CD4-positive, alpha-beta T cell (primary cell): ENCODE results near the gene CTNNA2. TPM values are rescaled to one million over a fixed set of nuclear protein-coding genes. Genes with fewer than 3 reads are reported as not detected.

Experiments used
- ATAC-seq: fragments of 200-7000 bp; cut with Tn5 transposase; one replicate; pipeline ENCODE4 v1.10.0; 2022; ENCODE audit warnings: mild to moderate bottlenecking; ENCODE audit not compliant: poor library complexity
- CTCF ChIA-PET: fragments of 350-600 bp; sonication (Branson Sonifier 250); formaldehyde crosslinking; loops from one replicate; lab custom pipeline; 2021; ENCODE audit warnings: antibody characterized with exemption, inconsistent platforms; lab: Charles Lee
- POLR2A ChIA-PET: fragments of 350-600 bp; sonication (Branson Sonifier 250); formaldehyde crosslinking; loops from one replicate; lab custom pipeline; 2021; ENCODE audit warnings: antibody characterized with exemption, inconsistent platforms; lab: Charles Lee
- DNase-seq, 14 experiments: peaks; one replicate each; pipeline ENCODE4 v3.0.0-alpha.2; 2013 to 2020; ENCODE audit warnings: mixed read lengths in 2 of 14
- H3K27ac ChIP-seq, 2 donors: one replicate each; pipeline versions ENCODE4 v1.5.1 to v1.7.0; 2013; ENCODE audit warnings: low read length in 2 of 2, low read depth in 1 of 2, mild to moderate bottlenecking in 1 of 2
- H3K27me3 ChIP-seq, 2 experiments: 1 replicate in 1 of 2; 2 replicates in 1 of 2; pipeline versions ENCODE4 v1.6.1 to v1.7.0; 2013; ENCODE audit warnings: low read length in 2 of 2, control low read depth in 1 of 2, mild to moderate bottlenecking in 1 of 2, moderate library complexity in 1 of 2; ENCODE audit not compliant: insufficient read depth in 2 of 2, control insufficient read depth in 1 of 2
- H3K36me3 ChIP-seq: one replicate; pipeline ENCODE4 v1.6.1; 2013; ENCODE audit warnings: low read length, control low read depth; ENCODE audit not compliant: insufficient read depth
- H3K4me1 ChIP-seq: one replicate; pipeline ENCODE4 v1.6.1; 2013; ENCODE audit warnings: low read length, control low read depth; ENCODE audit not compliant: insufficient read depth
- H3K4me3 ChIP-seq: one replicate; pipeline ENCODE4 v1.5.1; 2013; ENCODE audit warnings: mild to moderate bottlenecking, low read length, moderate library complexity
- H3K9me3 ChIP-seq, 2 experiments: 1 replicate in 1 of 2; 2 replicates in 1 of 2; pipeline versions ENCODE4 v1.6.1 to v1.7.0; 2013; ENCODE audit warnings: low read length in 2 of 2, mild to moderate bottlenecking in 2 of 2, control low read depth in 1 of 2, moderate library complexity in 1 of 2; ENCODE audit not compliant: control insufficient read depth in 1 of 2, insufficient read depth in 1 of 2
- H3K27ac Mint-ChIP-seq: one replicate; pipeline ENCODE4 v1.8.0; 2020; ENCODE audit warnings: mixed read lengths
- H3K27me3 Mint-ChIP-seq: one replicate; pipeline ENCODE4 v1.8.0; 2021; ENCODE audit warnings: mixed read lengths
- H3K36me3 Mint-ChIP-seq: one replicate; pipeline ENCODE4 v1.8.0; 2021; ENCODE audit warnings: low read depth, mixed read lengths
- H3K4me1 Mint-ChIP-seq: one replicate; pipeline ENCODE4 v1.8.0; 2021; ENCODE audit warnings: low read depth, mixed read lengths
- H3K4me3 Mint-ChIP-seq: one replicate; pipeline ENCODE4 v1.8.0; 2020; ENCODE audit warnings: mild to moderate bottlenecking, mixed read lengths
- H3K9me3 Mint-ChIP-seq: one replicate; pipeline ENCODE4 v1.8.0; 2020; ENCODE audit warnings: mixed read lengths
- CTCF ChIP-seq: fragments of 200-600 bp; IDR thresholded peaks from one replicate; pipeline ENCODE4 v1.8.0; 2022; ENCODE audit warnings: antibody characterized with exemption, mild to moderate bottlenecking
- intact Hi-C, 2 experiments: fragments of 100-400 bp; cut with DNase I in 1 of 2; cut with micrococcal nuclease in 1 of 2; formaldehyde crosslinking; loops; one replicate each; pipeline versions ENCODE4 v1.15.1 to v1.9.0; 2023 to 2025; cut with DNase I, micrococcal nuclease
- total RNA-seq, 174 experiments: library from RNA in 2 of 174; stranded (reverse) in 2 of 174; gene quantifications; one replicate each; pipeline ENCODE4 v1.2.3 and lab custom pipeline; 2021 to 2026

Gene CTNNA2
- total RNA-seq, 2 experiments from 2014 or later: not detected

GRCh38 chr2:80496775-80497174 lies 983.9 kb downstream of the CTNNA2 start:
- Mint-ChIP-seq H3K9me3 (peaks cover 24% of the 10 kb centered on the region), H3K36me3 (no peaks in the 10 kb centered on the region), H3K27ac (no peak overlapping the region), H3K4me1 (no peaks in the 10 kb centered on the region), H3K27me3 (no peaks in the 10 kb centered on the region), H3K4me3 (no peak overlapping the region)
- Histone ChIP-seq H3K27ac (no peak overlapping the region), H3K36me3 (no peaks in the 10 kb centered on the region), H3K27me3 (no peaks in the 10 kb centered on the region), H3K9me3 (peaks cover 0 to 3% of the 10 kb centered on the region in 2 experiments), H3K4me1 (no peaks in the 10 kb centered on the region), H3K4me3 (no peak overlapping the region)
- no peak for ATAC-seq
- POLR2A ChIA-PET: no interaction called here
- TF ChIP-seq CTCF: no peak
- intact Hi-C loops: no loop called here
- CTCF ChIA-PET: no interaction called here
- no peak for DNase-seq

DNA sequence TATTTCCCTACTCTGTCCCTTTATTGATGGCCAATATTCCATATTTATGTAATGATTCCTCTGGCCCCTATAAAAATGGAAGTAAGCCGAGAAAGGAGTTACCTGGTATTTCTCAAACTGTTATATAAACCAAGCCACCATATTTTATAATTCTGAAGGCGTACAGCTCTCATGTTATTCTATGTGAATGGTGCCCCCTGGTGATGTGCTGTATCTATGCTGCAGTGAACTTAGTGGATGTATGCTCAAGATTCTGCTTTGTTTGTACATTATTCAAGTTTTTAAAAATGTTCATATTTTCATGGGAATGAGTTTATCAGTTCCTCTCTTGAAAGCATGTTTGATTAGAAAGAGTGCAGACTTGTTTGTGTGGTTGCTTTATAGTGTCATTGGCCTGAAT lies 986.2 kb downstream of the CTNNA2 start:
- no peak overlapping the region for H3K27ac ChIP-seq
- peaks cover 0 to 3% of the 10 kb centered on the region in 2 experiments for H3K9me3 ChIP-seq
- no peak overlapping the region for H3K4me3 ChIP-seq
- no peak for TF ChIP-seq CTCF
- intact Hi-C loops: no loop called here
- no peaks in the 10 kb centered on the region for H3K36me3 Mint-ChIP-seq
- H3K27ac Mint-ChIP-seq: no peak overlapping the region
- H3K27me3 ChIP-seq: no peaks in the 10 kb centered on the region
- CTCF ChIA-PET: no interaction called here
- H3K4me1 Mint-ChIP-seq: no peaks in the 10 kb centered on the region
- POLR2A ChIA-PET: no interaction called here
- no peak overlapping the region for H3K4me3 Mint-ChIP-seq
- ATAC-seq (no peak), DNase-seq (no peak)
- H3K36me3 ChIP-seq: no peaks in the 10 kb centered on the region
- H3K4me1 ChIP-seq: no peaks in the 10 kb centered on the region
- no peaks in the 10 kb centered on the region for H3K27me3 Mint-ChIP-seq
- peaks cover 25% of the 10 kb centered on the region for H3K9me3 Mint-ChIP-seq

DNA sequence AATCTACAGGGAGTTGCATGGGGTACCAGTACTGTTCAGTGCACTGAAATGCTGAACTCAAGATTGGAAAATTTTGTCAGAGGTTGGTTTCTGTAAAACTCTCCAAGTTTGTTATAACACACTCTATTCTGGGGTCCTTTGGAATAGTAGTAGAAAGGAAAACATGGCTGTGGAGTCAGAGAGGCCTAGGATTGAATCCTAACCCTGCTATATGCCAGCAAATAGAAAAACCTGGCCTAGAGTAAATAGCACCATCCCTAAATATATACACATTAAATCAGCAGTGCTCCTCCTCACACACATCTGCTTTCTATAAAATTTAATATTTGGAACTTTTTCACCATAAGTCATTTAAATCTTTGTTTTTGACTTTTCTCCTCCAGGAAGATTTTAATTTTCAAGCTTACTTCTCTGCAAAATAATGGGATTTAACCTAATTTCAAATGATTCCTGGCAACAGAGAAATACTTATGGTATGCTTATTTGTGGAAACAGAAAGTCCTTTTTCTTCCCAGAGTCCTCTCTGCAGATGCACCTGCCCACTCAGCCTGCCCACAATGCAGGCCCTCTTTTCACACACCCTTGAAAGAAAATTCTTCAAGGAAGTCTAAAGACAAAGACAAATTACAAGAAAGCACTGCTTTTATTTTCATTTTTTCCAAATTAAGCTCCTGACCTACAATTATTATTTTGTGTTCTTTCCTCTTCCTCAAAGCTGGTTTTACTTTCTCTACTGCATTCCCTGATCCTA lies 989.2 kb downstream of the CTNNA2 start:
- Histone ChIP-seq H3K27me3 (no peaks in the 10 kb centered on the region), H3K9me3 (peaks cover 0 to 3% of the 10 kb centered on the region in 2 experiments), H3K4me1 (no peaks in the 10 kb centered on the region), H3K27ac (no peak overlapping the region), H3K4me3 (no peak overlapping the region), H3K36me3 (no peaks in the 10 kb centered on the region)
- Mint-ChIP-seq H3K27ac (no peak overlapping the region), H3K4me1 (no peaks in the 10 kb centered on the region), H3K27me3 (no peaks in the 10 kb centered on the region), H3K4me3 (no peak overlapping the region), H3K9me3 (peaks cover 21% of the 10 kb centered on the region), H3K36me3 (no peaks in the 10 kb centered on the region)
- CTCF ChIA-PET: no interaction called here
- no peak for ATAC-seq
- POLR2A ChIA-PET: no interaction called here
- no peak for TF ChIP-seq CTCF
- intact Hi-C loops: no loop called here
- no peak for DNase-seq
